ENCODE data around the gene ARHGAP25. TPM values are rescaled to one million over a fixed set of nuclear protein-coding genes. Genes with fewer than 3 reads are reported as not detected.
A peak's percentile ranks its signal among the peaks of the same experiment; 100 is the strongest.

Gene ARHGAP25
- total RNA-seq, 1 donor from 2014 or later: 31.8 TPM

DNA sequence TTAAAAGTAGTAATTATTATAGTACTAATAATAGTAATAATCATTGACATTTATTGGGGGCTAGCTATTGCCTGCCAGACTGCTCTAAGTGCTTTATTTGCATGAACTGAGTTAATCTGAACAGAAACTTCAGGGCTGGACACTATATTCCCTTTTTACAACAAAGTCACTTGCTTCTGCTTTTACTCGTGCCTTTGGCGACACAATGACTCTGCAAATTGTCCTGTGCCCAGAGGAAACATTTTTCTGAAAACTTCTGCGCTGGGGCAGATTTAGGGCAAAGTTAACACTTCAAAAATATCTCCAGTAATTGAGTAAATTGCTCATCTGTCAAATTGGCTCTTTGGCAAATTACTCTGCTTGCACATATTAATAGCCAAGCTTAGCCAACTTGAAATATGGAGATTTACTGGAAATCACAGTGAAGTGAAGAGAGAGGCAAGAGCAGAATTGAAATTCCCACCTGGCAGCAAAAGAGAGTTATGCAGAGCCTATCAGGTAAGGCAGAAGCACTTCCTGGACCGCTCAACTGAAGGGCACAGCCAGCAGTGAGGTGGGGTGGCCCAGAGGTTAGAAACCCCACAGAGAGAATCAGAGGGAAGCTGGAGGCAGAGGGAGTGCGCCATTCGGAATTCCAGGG lies 100.2 kb downstream of the ARHGAP25 start:
- TF ChIP-seq, protein P1, sequence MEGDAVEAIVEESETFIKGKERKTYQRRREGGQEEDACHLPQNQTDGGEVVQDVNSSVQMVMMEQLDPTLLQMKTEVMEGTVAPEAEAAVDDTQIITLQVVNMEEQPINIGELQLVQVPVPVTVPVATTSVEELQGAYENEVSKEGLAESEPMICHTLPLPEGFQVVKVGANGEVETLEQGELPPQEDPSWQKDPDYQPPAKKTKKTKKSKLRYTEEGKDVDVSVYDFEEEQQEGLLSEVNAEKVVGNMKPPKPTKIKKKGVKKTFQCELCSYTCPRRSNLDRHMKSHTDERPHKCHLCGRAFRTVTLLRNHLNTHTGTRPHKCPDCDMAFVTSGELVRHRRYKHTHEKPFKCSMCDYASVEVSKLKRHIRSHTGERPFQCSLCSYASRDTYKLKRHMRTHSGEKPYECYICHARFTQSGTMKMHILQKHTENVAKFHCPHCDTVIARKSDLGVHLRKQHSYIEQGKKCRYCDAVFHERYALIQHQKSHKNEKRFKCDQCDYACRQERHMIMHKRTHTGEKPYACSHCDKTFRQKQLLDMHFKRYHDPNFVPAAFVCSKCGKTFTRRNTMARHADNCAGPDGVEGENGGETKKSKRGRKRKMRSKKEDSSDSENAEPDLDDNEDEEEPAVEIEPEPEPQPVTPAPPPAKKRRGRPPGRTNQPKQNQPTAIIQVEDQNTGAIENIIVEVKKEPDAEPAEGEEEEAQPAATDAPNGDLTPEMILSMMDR (IDR thresholded peaks at IDR 0.05): no peak
- Histone ChIP-seq H3K27ac (peak overlapping the region; percentile 45), H3K9me3 (no peaks in the 10 kb centered on the region), H3K4me3 (no peak overlapping the region), H3K36me3 (no peaks in the 10 kb centered on the region), H3K4me1 (peaks cover 31% of the 10 kb centered on the region), H3K27me3 (no peaks in the 10 kb centered on the region)
- DNase-seq (no peak), ATAC-seq (peak; percentile 9)
- intact Hi-C loops (cut with DNase I): no loop called here

DNA sequence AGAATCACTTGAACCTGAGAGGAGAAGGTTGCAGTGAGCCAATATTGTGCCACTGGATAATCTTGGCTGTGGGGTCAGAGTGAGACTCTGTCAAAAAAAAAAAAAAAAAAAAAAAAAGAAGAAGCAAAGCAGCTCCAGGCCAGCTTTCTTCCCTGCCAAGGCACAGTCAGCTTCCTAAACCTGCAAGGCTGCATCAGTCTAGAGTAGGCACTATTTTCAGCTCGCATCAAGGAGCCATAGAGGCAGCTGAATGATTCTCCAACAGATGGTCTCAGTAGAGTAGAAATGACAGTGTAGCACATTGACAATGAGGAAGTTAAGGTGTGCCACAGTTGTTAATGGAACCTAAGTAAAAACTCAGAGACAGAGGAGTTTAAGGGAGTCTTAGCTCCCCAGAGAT lies 101.0 kb downstream of the ARHGAP25 start:
- TF ChIP-seq, protein P1 (IDR thresholded peaks at IDR 0.05): no peak
- peaks cover 23% of the 10 kb centered on the region for H3K4me1 ChIP-seq
- no peak overlapping the region for H3K4me3 ChIP-seq
- no peaks in the 10 kb centered on the region for H3K27me3 ChIP-seq
- H3K27ac ChIP-seq: no peak overlapping the region
- DNase-seq (no peak), ATAC-seq (no peak)
- H3K36me3 ChIP-seq: no peaks in the 10 kb centered on the region
- H3K9me3 ChIP-seq: no peaks in the 10 kb centered on the region
- intact Hi-C loops (cut with DNase I): no loop called here

DNA sequence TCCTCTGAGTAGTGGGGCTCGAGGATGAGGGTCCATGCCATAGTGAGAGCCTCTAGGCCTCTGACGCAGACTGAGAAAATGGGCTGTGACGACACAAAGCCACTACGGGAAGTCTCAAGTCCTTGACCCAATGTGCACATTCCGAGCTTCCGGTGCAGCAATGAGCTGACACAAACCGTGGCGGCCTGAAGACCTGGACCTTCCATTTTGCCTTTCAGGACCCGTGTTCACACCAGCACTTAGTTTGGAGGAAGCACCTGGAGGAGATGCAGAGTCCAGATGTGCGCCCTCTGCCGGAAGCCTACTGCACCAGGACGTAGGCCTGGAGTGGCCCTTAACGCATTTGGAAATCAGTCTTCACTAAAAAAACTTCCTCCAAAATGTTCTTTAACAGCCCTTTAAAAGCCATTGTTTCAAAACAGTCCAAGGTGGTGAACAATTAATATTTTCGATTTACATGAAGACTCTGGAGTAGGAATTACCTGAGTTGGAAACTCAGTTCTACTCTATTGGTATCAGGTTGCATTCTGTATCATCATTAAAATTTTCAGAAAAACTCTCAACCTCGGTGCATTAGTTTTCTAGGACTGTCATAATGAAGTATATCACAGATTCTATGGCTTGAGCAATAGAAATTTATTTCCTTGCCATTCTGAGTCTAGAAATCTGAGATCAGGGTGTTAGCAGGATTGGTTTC lies 102.7 kb downstream of the ARHGAP25 start:
- TF ChIP-seq, protein P1 (IDR thresholded peaks at IDR 0.05): peak; percentile 78
- Histone ChIP-seq H3K4me1 (peaks cover 6% of the 10 kb centered on the region), H3K27ac (peak overlapping the region; percentile 3), H3K4me3 (no peak overlapping the region), H3K27me3 (no peaks in the 10 kb centered on the region), H3K9me3 (no peaks in the 10 kb centered on the region), H3K36me3 (no peaks in the 10 kb centered on the region)
- DNase-seq (peak; percentile 92), ATAC-seq (peak; percentile 89)
- intact Hi-C loops (cut with DNase I): no loop called here

DNA sequence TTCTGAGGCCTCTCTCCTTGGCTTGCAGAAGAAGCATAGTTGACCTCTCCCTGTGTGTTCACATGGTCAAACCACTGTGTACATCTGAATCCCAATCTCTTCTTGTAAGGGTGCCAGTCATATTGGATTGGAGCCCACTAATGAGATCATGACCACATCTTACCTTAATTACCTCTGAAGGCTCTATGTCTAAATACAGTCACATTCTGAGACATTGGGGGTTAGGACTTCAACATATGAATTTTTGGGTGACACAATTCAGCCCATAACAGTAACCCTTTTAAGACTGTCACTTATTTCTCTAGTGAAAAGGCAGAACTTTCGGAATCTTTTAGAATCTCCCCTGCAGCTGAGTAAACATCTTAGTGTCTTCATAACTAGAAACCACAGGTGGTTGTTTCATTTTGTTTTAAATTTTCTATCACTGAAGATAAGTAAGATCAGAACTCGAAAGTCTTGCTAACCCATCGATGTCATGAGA lies 103.3 kb downstream of the ARHGAP25 start:
- Histone ChIP-seq H3K27me3 (no peaks in the 10 kb centered on the region), H3K9me3 (no peaks in the 10 kb centered on the region), H3K27ac (no peak overlapping the region), H3K4me3 (no peak overlapping the region), H3K4me1 (peaks cover under 1% of the 10 kb centered on the region), H3K36me3 (no peaks in the 10 kb centered on the region)
- intact Hi-C loops (cut with DNase I): no loop called here
- DNase-seq (no peak), ATAC-seq (no peak)
- TF ChIP-seq, protein P1 (IDR thresholded peaks at IDR 0.05): no peak

DNA sequence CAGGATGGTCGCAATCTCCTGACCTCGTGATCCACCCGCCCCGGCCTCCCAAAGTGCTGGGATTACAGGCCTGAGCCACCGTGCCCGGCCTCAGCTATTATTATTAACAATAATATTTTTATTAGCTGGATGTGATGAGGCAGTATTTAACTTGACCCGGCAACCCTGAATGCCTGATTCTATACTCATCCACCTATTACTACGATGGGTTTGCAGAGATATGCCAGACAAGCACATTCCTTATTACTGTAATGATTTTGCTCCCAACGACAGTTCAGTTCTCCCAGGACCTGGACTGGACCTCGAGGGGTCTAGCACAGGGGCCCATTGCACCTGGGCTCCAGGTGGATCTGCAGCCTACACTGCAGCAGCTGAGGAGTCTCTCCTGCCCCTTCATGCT lies 104.0 kb downstream of the ARHGAP25 start:
- Histone ChIP-seq H3K27me3 (no peaks in the 10 kb centered on the region), H3K36me3 (no peaks in the 10 kb centered on the region), H3K9me3 (no peaks in the 10 kb centered on the region), H3K4me3 (no peak overlapping the region), H3K4me1 (no peaks in the 10 kb centered on the region), H3K27ac (no peak overlapping the region)
- TF ChIP-seq, protein P1 (IDR thresholded peaks at IDR 0.05): no peak
- ATAC-seq: no peak
- intact Hi-C loops (cut with DNase I): no loop called here
- DNase-seq: no peak

Data from upper lobe of right lung (tissue), 1 donor.